Hypothalamus (tissue), 51 donors: Measurements from ENCODE around the gene MOBP.

Experiments used
- DNase-seq, 51 donors: peaks; one replicate each; lab custom pipeline; 2025; lab: John Stamatoyannopoulos, UW

The MOBP gene

DNA sequence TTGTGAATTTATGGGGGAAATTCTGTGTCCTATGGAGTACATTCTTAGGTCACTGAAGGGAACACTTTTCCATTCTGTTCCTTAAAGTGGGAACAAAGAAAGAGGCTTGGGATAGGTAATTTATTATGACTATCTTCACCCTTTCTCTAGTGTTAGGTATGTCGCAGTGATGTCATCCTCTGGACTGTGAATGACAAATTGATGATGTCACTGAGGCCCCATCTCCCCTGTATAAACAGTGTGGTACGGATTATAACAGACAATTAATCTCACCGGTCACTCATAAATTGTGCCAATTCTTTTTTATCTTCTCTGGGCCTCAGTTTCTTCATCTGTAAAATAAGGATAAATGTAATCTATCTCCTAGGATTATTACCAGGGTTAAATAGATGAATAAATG lies 23.5 kb downstream of the MOBP start:
- no peak for DNase-seq

DNA sequence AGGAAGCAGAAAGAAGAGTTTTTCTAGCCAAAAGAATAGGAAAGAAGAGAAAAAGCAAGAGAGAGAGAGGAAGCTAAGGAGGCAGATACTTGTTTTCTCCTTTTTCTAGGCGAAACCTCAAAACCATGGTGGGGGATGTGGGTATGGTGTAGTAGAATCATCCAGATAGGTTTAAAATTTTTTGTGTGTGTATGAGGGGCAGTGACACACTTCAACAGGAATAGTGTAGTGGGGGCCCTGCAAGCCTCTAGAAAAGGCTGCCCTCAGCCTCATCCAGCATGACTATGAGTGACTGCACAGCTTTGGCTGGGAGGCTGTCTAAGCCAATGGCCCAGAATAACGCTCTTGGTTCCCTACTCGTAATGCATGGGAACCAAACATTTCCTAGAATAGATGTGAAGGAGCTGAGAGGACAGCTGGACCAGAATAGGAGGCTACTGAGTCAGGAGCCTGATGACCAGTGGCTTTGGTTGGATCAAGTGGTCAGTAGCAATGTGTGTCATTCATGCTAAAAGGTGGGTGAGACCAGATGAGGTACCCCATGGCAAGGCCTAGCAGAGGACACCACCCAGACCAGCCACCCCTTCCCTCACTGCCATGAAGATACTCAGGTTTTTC lies 24.4 kb downstream of the MOBP start:
- no peak for DNase-seq

DNA sequence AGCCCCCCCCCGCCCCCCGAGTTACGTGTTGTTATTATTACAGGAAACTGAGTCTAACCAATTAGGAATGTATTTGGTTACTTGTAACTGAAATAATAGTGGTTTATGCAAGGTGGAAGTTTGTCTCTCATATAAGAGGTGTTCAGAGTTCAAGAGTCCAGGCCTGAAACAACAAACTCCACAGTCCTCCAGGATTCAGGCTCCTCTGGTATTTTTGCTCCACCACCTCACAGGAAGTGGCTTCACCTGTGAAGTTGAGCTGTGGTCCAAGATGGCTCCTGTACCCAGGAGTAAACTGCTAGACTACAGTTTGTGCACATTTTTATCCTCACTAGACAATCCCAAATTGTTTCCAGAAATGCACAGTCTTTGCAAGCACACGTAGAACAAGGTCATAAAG lies 27.3 kb downstream of the MOBP start:
- no peak for DNase-seq

GRCh38 chr3:39497753-39498152 lies 30.3 kb downstream of the MOBP start:
- no peak for DNase-seq

DNA sequence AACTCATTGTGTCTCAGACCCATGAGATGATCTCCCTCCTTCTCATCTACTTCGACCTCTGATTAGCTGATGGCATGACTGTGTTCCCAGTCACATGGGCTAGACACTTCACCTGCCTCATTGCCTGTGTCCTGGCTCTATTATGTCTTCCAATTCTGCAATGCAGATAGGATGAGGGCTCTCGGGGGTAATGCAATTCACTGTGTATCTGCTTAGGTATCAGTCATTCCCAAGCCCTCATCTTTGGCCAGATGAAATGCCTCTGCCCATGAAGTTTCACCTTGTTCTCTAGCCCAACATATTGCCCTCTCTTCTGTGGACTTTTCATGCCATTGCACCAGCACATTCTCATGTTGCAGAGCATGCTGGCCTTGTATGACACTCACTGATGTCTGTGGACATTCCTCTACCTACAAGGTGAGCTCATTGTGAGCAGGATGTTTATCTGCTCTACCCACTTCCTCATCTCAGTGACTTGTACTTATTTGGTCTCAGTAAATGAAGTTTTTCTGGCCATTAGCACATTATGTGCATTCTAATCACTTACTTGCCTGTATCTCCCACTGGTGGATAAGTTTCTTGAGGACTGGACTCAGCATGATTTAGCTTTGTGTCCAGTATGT lies 32.3 kb downstream of the MOBP start:
- no peak for DNase-seq

GRCh38 chr3:39501059-39501458 lies 33.6 kb downstream of the MOBP start:
- DNase-seq, result no peak

DNA sequence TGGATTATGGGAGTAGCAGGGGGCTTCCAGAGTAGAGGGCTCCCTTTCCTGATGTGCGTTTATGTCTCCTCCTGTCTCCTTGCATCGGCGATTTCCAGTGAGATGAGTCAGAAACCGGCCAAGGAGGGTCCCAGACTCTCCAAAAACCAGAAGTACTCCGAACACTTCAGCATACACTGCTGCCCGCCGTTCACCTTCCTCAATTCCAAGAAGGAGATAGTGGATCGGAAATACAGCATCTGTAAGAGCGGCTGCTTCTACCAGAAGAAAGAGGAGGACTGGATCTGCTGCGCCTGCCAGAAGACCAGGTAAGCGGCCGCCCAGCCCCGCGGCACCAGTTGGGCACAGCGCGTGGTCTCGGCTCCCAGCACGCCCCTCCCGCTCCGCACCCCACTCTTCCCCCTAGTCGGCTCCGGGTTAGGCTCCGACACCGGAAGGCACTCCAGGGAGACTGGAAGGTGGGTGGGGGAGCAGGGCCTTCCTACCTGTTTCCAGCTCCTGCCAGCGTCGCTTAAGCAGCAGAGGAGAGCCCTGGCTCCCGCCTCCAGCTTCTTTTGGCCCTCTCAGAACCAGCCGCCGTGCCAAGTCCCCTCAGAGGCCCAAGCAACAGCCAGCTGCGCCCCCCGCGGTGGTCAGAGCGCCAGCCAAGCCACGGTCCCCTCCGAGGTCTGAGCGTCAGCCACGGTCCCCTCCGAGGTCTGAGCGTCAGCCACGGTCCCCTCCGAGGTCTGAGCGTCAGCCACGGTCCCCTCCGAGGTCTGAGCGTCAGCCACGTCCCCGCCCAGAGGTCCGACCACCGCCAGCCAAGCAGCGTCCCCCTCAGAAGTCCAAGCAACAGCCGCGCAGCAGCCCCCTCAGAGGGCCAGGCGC lies 34.7 kb downstream of the MOBP start:
- DNase-seq, result peak in 3 of 51 donors; percentile 5 to 13 (median 7)

DNA sequence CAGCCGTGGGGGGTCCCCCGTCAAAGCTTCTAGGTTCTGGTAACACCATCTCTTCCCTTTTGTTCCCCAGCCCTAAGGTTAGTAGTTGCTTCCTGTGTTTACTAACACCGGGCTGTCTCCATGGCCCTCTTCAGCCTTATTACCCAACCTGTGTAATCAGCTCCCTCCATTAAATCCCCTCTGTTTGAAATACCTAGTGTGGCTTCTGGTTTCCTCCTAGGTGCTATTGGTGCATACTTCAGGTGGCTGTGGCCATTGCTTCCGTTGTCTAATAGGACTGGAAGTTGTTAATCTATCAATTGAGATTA lies 35.3 kb downstream of the MOBP start:
- no peak for DNase-seq

GRCh38 chr3:39505866-39506742 lies 38.6 kb downstream of the MOBP start:
- no peak for DNase-seq

DNA sequence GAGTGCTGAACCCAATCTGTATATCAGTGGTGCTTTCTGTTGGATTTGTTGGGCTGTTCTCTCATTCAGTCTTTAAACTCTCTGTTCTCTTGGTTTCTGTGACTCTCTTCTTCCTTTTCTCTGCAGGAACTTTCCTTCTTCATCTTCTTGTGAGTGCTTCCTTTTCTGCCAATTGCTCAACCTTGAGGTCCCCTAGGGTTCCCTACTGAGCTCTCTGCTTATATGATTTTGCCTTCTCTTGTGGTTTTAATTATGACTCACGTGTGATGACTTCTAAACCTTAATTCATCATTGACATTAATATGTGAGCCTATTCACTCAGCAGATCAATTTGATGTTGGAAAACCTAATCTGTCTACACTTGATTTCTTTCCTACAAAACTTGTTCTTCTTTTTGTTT lies 39.4 kb downstream of the MOBP start:
- DNase-seq, result no peak

DNA sequence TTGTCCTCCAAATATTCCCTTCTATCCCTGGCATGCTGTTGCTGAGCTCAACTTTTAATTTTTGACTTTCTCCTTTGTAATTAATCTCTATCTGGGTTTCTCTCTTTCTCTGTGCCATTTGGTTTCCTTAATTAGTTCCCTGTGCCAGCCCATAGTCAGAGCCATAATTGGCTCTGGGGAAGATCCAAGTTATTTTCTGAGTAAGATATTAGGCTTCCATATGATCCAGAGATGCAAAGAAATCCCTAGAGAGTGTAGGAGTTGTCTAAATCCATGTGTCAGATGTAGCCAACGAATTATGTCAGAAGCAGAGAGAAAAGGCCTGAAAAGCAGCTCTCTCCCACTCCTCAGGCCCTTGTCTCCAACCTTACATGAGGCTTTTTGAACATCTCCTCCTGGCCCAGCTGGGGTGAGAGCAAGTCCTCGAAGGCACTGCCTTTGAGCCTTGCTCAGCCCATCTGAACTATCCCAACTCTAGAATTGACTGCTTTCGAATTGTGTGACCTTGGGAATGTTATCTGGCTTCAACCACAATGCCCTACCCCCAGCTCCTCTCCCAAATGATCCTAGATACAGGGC lies 46.4 kb downstream of the MOBP start:
- no peak for DNase-seq

GRCh38 chr3:39515681-39516441 lies 48.4 kb downstream of the MOBP start:
- DNase-seq, result no peak

GRCh38 chr3:39519103-39519502 lies 51.6 kb downstream of the MOBP start:
- no peak for DNase-seq

- no peak for DNase-seq
Measured at GRCh38 chr3:39519554-39520288, 52.2 kb downstream of the MOBP start.

GRCh38 chr3:39521456-39521855 lies 54.0 kb downstream of the MOBP start:
- DNase-seq, result no peak

DNA sequence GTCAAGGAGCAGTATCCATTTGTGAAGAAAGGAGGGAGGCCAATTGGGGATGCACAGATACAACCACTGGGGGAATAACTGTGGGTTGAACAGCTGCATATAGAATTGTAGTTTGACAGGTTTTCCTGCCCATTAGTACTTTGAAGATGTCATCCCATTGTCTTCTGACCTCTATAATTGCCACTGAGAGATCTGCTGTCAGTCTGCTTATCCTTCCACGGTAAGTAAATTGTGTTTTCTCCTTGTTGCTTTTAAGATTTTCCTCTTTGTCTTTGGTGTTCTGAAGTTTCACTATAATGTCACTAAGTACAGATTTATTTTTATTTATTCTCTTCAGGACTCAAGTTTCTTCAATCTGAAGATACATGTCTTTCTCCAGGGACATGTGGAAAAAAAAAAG lies 56.6 kb downstream of the MOBP start:
- DNase-seq, result no peak

DNA sequence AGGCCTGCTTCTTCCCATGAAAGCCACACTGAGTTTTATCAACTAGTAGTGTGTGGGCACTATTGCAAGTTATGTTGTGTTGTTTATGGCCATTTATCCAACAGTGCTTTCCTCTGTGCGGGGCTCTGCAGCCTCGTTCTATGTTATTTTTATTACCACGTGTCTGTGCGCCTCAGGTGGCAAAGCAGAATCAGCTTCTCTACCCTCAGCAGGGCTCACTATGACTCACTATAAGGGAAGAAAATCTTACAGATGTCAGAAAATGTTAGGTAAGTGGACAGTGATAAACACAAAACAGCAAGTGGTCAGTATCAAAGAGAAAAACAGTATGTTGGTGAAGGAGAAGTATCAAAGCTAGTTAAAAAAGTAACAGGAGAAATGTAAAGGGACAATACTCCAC lies 61.4 kb downstream of the MOBP start:
- DNase-seq, result no peak

DNA sequence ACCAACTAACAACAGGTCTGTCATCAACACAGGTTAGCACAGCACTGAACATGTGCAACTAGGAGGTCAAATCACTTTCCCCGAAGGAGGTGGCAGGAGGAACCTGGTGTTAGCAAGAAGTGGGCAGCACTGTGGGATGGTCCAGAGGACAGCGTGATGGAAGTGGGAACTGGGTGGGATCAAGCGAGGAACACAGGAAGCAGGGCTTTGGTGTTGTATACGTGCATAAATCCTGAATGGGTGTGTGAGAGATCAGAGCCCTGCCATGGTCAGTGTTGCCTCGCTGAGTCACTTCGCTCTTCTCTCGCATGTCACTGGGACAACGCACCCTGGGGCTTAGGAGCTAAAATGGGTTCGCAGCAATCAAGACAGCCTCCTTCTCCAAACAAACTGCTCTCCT lies 62.1 kb downstream of the MOBP start:
- DNase-seq, result peak in 4 of 51 donors; percentile 4 to 17 (median 14)

DNA sequence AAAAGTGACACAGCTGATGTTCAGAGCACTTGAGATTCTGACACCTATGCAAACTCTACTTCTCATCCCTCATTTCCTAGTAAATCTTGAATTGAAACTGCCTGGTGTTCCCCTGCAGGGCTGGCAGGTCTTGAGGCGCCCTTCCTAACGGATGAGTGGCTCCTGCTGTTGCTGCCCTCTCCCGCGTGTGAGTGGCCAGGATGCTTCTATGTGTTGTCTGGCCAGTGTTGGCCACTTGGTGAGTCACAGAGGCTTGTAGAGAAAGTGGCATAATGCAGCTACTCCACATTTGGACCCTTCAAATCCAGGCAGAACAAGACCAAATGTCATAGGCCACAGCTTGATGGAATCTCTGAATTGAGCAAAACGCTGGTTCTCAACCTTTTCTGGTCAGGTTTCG lies 63.6 kb downstream of the MOBP start:
- no peak for DNase-seq
